ENCODE results near the gene CDK14.

CDK14 gene

GRCh38 chr7:90706072-90706716 lies 110.1 kb downstream of the CDK14 start:
- H2AFZ ChIP-seq (ENCODE audit: low read length) = no peak overlapping the region
- TF ChIP-seq, protein P1, sequence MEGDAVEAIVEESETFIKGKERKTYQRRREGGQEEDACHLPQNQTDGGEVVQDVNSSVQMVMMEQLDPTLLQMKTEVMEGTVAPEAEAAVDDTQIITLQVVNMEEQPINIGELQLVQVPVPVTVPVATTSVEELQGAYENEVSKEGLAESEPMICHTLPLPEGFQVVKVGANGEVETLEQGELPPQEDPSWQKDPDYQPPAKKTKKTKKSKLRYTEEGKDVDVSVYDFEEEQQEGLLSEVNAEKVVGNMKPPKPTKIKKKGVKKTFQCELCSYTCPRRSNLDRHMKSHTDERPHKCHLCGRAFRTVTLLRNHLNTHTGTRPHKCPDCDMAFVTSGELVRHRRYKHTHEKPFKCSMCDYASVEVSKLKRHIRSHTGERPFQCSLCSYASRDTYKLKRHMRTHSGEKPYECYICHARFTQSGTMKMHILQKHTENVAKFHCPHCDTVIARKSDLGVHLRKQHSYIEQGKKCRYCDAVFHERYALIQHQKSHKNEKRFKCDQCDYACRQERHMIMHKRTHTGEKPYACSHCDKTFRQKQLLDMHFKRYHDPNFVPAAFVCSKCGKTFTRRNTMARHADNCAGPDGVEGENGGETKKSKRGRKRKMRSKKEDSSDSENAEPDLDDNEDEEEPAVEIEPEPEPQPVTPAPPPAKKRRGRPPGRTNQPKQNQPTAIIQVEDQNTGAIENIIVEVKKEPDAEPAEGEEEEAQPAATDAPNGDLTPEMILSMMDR (conservative IDR thresholded peaks at IDR 0.05; ENCODE audit: low read length) = no peak
- no peak for TF ChIP-seq EZH2phosphoT487 (IDR thresholded peaks at IDR 0.05; ENCODE audit: borderline replicate concordance)
- H3K9me3 ChIP-seq (ENCODE audit: insufficient read depth, low read depth, low read length) = no peaks in the 10 kb centered on the region
- H4K20me1 ChIP-seq (ENCODE audit: insufficient read depth, low read length, poor library complexity, severe bottlenecking) = no peaks in the 10 kb centered on the region
- no peak overlapping the region for H3K9ac ChIP-seq (ENCODE audit: low read depth, low read length, poor library complexity, severe bottlenecking)
- no peaks in the 10 kb centered on the region for H3K27me3 ChIP-seq (ENCODE audit: insufficient read depth, low read length, poor library complexity, severe bottlenecking)
- H3K4me2 ChIP-seq (ENCODE audit: low read depth, low read length, poor library complexity, severe bottlenecking) = no peak overlapping the region
- H3K9me2 ChIP-seq (replicated peaks; ENCODE audit: low read depth, low read length) = no peaks in the 10 kb centered on the region
- no peaks in the 10 kb centered on the region for H3F3A ChIP-seq (ENCODE audit: low read depth)
- H3K4me3 ChIP-seq (ENCODE audit: low read length, poor library complexity, severe bottlenecking) = no peak overlapping the region
- H3K79me2 ChIP-seq (ENCODE audit: insufficient read depth, low read length) = no peaks in the 10 kb centered on the region
- no peaks in the 10 kb centered on the region for H3K4me1 ChIP-seq (ENCODE audit: insufficient read depth, low read length, poor library complexity, severe bottlenecking)
- H3K36me3 ChIP-seq (ENCODE audit: insufficient read depth, low read length) = no peaks in the 10 kb centered on the region

DNA sequence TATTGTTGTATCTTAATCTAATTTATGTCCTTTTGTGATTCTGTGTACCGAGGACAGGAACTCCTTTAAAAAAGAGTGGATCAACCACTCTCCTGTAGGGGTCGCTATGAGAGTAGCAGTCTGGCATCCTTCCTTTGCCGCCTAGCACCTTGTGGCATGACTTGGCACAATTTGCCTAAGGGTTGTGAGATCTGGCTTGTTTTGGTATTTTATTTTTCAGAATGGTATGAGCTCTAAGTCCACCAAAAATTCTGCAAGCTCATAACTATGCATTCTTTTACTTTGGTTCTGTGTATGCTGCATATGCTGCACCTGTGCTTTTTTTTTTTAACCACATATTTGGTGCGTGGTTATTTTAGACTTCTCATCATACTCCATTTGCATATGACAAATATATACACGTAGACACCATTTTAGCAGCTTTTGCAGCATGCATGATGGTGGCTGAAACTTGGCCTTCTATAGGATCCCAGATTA lies 112.8 kb downstream of the CDK14 start:
- Histone ChIP-seq H2AFZ (ENCODE audit: low read length) (no peak overlapping the region), H3K4me2 (ENCODE audit: low read depth, low read length, poor library complexity, severe bottlenecking) (no peak overlapping the region)

GRCh38 chr7:90709501-90710465 lies 113.7 kb downstream of the CDK14 start:
- Histone ChIP-seq H3K79me2 (ENCODE audit: insufficient read depth, low read length) (no peaks in the 10 kb centered on the region), H3K27me3 (ENCODE audit: insufficient read depth, low read length, poor library complexity, severe bottlenecking) (no peaks in the 10 kb centered on the region), H3K4me2 (ENCODE audit: low read depth, low read length, poor library complexity, severe bottlenecking) (no peak overlapping the region), H2AFZ (ENCODE audit: low read length) (no peak overlapping the region), H3K9me2 (replicated peaks; ENCODE audit: low read depth, low read length) (no peaks in the 10 kb centered on the region), H4K20me1 (ENCODE audit: insufficient read depth, low read length, poor library complexity, severe bottlenecking) (no peaks in the 10 kb centered on the region), H3K4me3 (ENCODE audit: low read length, poor library complexity, severe bottlenecking) (no peak overlapping the region), H3K36me3 (ENCODE audit: insufficient read depth, low read length) (no peaks in the 10 kb centered on the region), H3K9ac (ENCODE audit: low read depth, low read length, poor library complexity, severe bottlenecking) (no peak overlapping the region), H3K4me1 (ENCODE audit: insufficient read depth, low read length, poor library complexity, severe bottlenecking) (no peaks in the 10 kb centered on the region), H3F3A (ENCODE audit: low read depth) (no peaks in the 10 kb centered on the region), H3K9me3 (ENCODE audit: insufficient read depth, low read depth, low read length) (no peaks in the 10 kb centered on the region)
- TF ChIP-seq, protein P1 (conservative IDR thresholded peaks at IDR 0.05; ENCODE audit: low read length) = no peak
- no peak for TF ChIP-seq EZH2phosphoT487 (IDR thresholded peaks at IDR 0.05; ENCODE audit: borderline replicate concordance)

More for the DNA sequence above, 112.8 kb downstream of the CDK14 start:
- Histone ChIP-seq H3K4me3 (ENCODE audit: low read length, poor library complexity, severe bottlenecking) (no peak overlapping the region), H3K9me3 (ENCODE audit: insufficient read depth, low read depth, low read length) (no peaks in the 10 kb centered on the region), H4K20me1 (ENCODE audit: insufficient read depth, low read length, poor library complexity, severe bottlenecking) (no peaks in the 10 kb centered on the region), H3K9ac (ENCODE audit: low read depth, low read length, poor library complexity, severe bottlenecking) (no peak overlapping the region), H3K4me1 (ENCODE audit: insufficient read depth, low read length, poor library complexity, severe bottlenecking) (no peaks in the 10 kb centered on the region), H3K9me2 (replicated peaks; ENCODE audit: low read depth, low read length) (no peaks in the 10 kb centered on the region), H3F3A (ENCODE audit: low read depth) (no peaks in the 10 kb centered on the region), H3K36me3 (ENCODE audit: insufficient read depth, low read length) (no peaks in the 10 kb centered on the region), H3K79me2 (ENCODE audit: insufficient read depth, low read length) (no peaks in the 10 kb centered on the region), H3K27me3 (ENCODE audit: insufficient read depth, low read length, poor library complexity, severe bottlenecking) (no peaks in the 10 kb centered on the region)
- no peak for TF ChIP-seq EZH2phosphoT487 (IDR thresholded peaks at IDR 0.05; ENCODE audit: borderline replicate concordance)
- TF ChIP-seq, protein P1 (conservative IDR thresholded peaks at IDR 0.05; ENCODE audit: low read length) = peak; percentile 69

Data from Loucy (cell line).